WTC11 (cell line): Measurements from ENCODE around the gene KCNMB4. TPM values are rescaled to one million over a fixed set of nuclear protein-coding genes. Genes with fewer than 3 reads are reported as not detected.

Experiments
- ATAC-seq: fragments of 200-7000 bp; cut with Tn5 transposase; 2 replicates; pipeline ENCODE4 v1.10.0; 2021; ENCODE audit warnings: mild to moderate bottlenecking, moderate library complexity
- CTCF ChIA-PET: fragments of 300-600 bp; sonication (Branson Sonifier 250); formaldehyde crosslinking; loops from one replicate; lab custom pipeline; 2021; ENCODE audit warnings: antibody characterized with exemption; lab: Charles Lee
- POLR2A ChIA-PET: fragments of 350-600 bp; sonication (Branson Sonifier 250); formaldehyde crosslinking; loops from one replicate; lab custom pipeline; 2021; ENCODE audit warnings: antibody characterized with exemption; lab: Charles Lee
- DNase-seq: peaks from one replicate; pipeline ENCODE4 v3.0.0; 2021; ENCODE audit warnings: low spot score
- H3K27ac Mint-ChIP-seq: 2 replicates; pipeline ENCODE4 v1.8.0; 2021; ENCODE audit warnings: mixed read lengths
- H3K27me3 Mint-ChIP-seq: 2 replicates; pipeline ENCODE4 v1.8.0; 2021; ENCODE audit warnings: low read depth, mild to moderate bottlenecking, moderate library complexity, mixed read lengths
- H3K36me3 Mint-ChIP-seq: 2 replicates; pipeline ENCODE4 v1.8.0; 2021; ENCODE audit warnings: mixed read lengths
- H3K4me1 Mint-ChIP-seq: 2 replicates; pipeline ENCODE4 v1.8.0; 2022; ENCODE audit warnings: mixed read lengths
- H3K4me3 Mint-ChIP-seq: 2 replicates; pipeline ENCODE4 v1.8.0; 2021; ENCODE audit warnings: mild to moderate bottlenecking, moderate library complexity, mixed read lengths
- H3K9me3 Mint-ChIP-seq: 2 replicates; pipeline ENCODE4 v1.8.0; 2021; ENCODE audit warnings: mixed read lengths
- AFF4 ChIP-seq: sonication (generic); formaldehyde crosslinking; IDR thresholded peaks from 2 replicates; pipeline ENCODE4 v1.8.1; 2023; ENCODE audit warnings: mild to moderate bottlenecking, missing genetic modification reagents, borderline replicate concordance
- CDX4 ChIP-seq: fragments of 250-450 bp; sonication (Bioruptor Pico); IDR thresholded peaks from 2 replicates; pipeline ENCODE4 v1.9.0; 2021; ENCODE audit warnings: moderate library complexity, mild to moderate bottlenecking, inconsistent platforms, borderline replicate concordance
- E2F5 ChIP-seq: sonication (generic); formaldehyde crosslinking; IDR thresholded peaks from 2 replicates; pipeline ENCODE4 v1.8.1; 2022; ENCODE audit warnings: mild to moderate bottlenecking, moderate library complexity, missing genetic modification reagents
- FOXJ3 ChIP-seq: sonication (generic); formaldehyde crosslinking; IDR thresholded peaks from 2 replicates; pipeline ENCODE4 v1.9.0; 2021; ENCODE audit warnings: missing genetic modification reagents, mild to moderate bottlenecking, borderline replicate concordance
- GABPB1 ChIP-seq: sonication (generic); formaldehyde crosslinking; IDR thresholded peaks from 2 replicates; pipeline ENCODE4 v1.8.1; 2023; ENCODE audit warnings: mild to moderate bottlenecking, missing genetic modification reagents
- GRHL2 ChIP-seq: fragments of 250-450 bp; sonication (Bioruptor Pico); IDR thresholded peaks from 2 replicates; pipeline ENCODE4 v1.8.0; 2022; ENCODE audit warnings: mild to moderate bottlenecking, moderate library complexity; ENCODE audit not compliant: insufficient replicate concordance, severe bottlenecking
- GTF2I ChIP-seq: fragments of 250-450 bp; sonication (Bioruptor Pico); conservative IDR thresholded peaks from 2 replicates; pipeline ENCODE4 v1.4.0; 2021; ENCODE audit warnings: mild to moderate bottlenecking
- HMGA2 ChIP-seq: fragments of 250-450 bp; sonication (Bioruptor Pico); IDR thresholded peaks from 2 replicates; pipeline ENCODE4 v1.4.0; 2021; ENCODE audit warnings: mild to moderate bottlenecking, moderate library complexity
- NFE2L1 ChIP-seq: sonication (generic); formaldehyde crosslinking; IDR thresholded peaks from 2 replicates; pipeline ENCODE4 v1.8.1; 2023; ENCODE audit warnings: missing genetic modification reagents
- NR2C2 ChIP-seq: sonication (generic); formaldehyde crosslinking; IDR thresholded peaks from 2 replicates; pipeline ENCODE4 v1.8.0; 2022; ENCODE audit warnings: mild to moderate bottlenecking, missing genetic modification reagents
- PRDM15 ChIP-seq: sonication (generic); formaldehyde crosslinking; IDR thresholded peaks from 2 replicates; pipeline ENCODE4 v1.8.0; 2022; ENCODE audit warnings: missing genetic modification reagents
- RORB ChIP-seq: fragments of 250-450 bp; sonication (Bioruptor Pico); IDR thresholded peaks from 2 replicates; pipeline ENCODE4 v1.9.0; 2021; ENCODE audit warnings: mild to moderate bottlenecking
- USF1 ChIP-seq: sonication (generic); formaldehyde crosslinking; IDR thresholded peaks from 2 replicates; pipeline ENCODE4 v1.8.0; 2022; ENCODE audit warnings: mild to moderate bottlenecking, missing genetic modification reagents
- ZBTB21 ChIP-seq: sonication (generic); formaldehyde crosslinking; IDR thresholded peaks from 2 replicates; pipeline ENCODE4 v1.8.1; 2023; ENCODE audit warnings: mild to moderate bottlenecking, missing genetic modification reagents, borderline replicate concordance
- ZNF121 ChIP-seq: sonication (generic); formaldehyde crosslinking; IDR thresholded peaks from 2 replicates; pipeline ENCODE4 v1.8.0; 2023; ENCODE audit warnings: missing genetic modification reagents
- ZNF232 ChIP-seq: sonication (generic); formaldehyde crosslinking; IDR thresholded peaks from 2 replicates; pipeline ENCODE4 v1.8.0; 2022; ENCODE audit warnings: mild to moderate bottlenecking, missing genetic modification reagents
- ZNF396 ChIP-seq: fragments of 250-450 bp; sonication (Bioruptor Pico); IDR thresholded peaks from 2 replicates; pipeline ENCODE4 v1.8.0; 2021; ENCODE audit warnings: mild to moderate bottlenecking, moderate library complexity, borderline replicate concordance
- ZNF416 ChIP-seq: fragments of 250-450 bp; sonication (Bioruptor Pico); IDR thresholded peaks from 2 replicates; pipeline ENCODE4 v1.9.0; 2021; ENCODE audit warnings: mild to moderate bottlenecking, inconsistent platforms
- ZNF425 ChIP-seq: fragments of 250-450 bp; sonication (Bioruptor Pico); conservative IDR thresholded peaks from 2 replicates; pipeline ENCODE4 v1.9.0; 2021; ENCODE audit warnings: mild to moderate bottlenecking
- ZNF512 ChIP-seq: sonication (generic); formaldehyde crosslinking; IDR thresholded peaks from 2 replicates; pipeline ENCODE4 v1.8.1; 2022; ENCODE audit warnings: missing genetic modification reagents, borderline replicate concordance
- ZSCAN18 ChIP-seq: fragments of 250-450 bp; sonication (Bioruptor Pico); IDR thresholded peaks from 2 replicates; pipeline ENCODE4 v2.1.2; 2022; ENCODE audit warnings: mild to moderate bottlenecking, moderate library complexity
- total RNA-seq: library from RNA; stranded (reverse); gene quantifications from 3 replicates; pipeline ENCODE4 v1.2.3, GENCODE V29; 2021

KCNMB4 gene
- total RNA-seq, 1 experiment from 2014 or later, result 23.3 TPM

GRCh38 chr12:70379846-70380245 lies 13.8 kb downstream of the KCNMB4 start:
- TF ChIP-seq ZNF425 (no peak), GABPB1 (no peak), USF1 (CRISPR knock-in tag) (no peak), ZNF121 (no peak), ZBTB21 (CRISPR knock-in tag) (no peak), RORB (CRISPR knock-in tag) (no peak), GTF2I (no peak), PRDM15 (CRISPR knock-in tag) (no peak), ZNF416 (no peak), CDX4 (no peak), NR2C2 (CRISPR knock-in tag) (no peak), E2F5 (CRISPR knock-in tag) (no peak), ZNF396 (CRISPR knock-in tag) (no peak)
- POLR2A ChIA-PET, result no interaction called here
- Mint-ChIP-seq H3K4me1 (peaks cover 20% of the 10 kb centered on the region), H3K4me3 (no peak overlapping the region), H3K27ac (peak overlapping the region; percentile 28; the same call in 1 of the 2 replicates), H3K36me3 (peaks cover 54% of the 10 kb centered on the region), H3K9me3 (peaks cover 30% of the 10 kb centered on the region), H3K27me3 (no peaks in the 10 kb centered on the region)
- DNase-seq (no peak), ATAC-seq (no peak)
- CTCF ChIA-PET, result no interaction called here

GRCh38 chr12:70383484-70383883 lies 17.4 kb downstream of the KCNMB4 start:
- Mint-ChIP-seq H3K36me3 (peaks cover 40% of the 10 kb centered on the region), H3K4me1 (peaks cover 23% of the 10 kb centered on the region), H3K9me3 (peaks cover 19% of the 10 kb centered on the region), H3K27ac (peak overlapping the region; percentile 49), H3K27me3 (no peaks in the 10 kb centered on the region), H3K4me3 (no peak overlapping the region)
- ATAC-seq, result no peak
- DNase-seq, result no peak
- ChIA-PET POLR2A (no interaction called here), CTCF (no interaction called here)
- TF ChIP-seq ZNF232 (no peak), ZSCAN18 (CRISPR knock-in tag) (no peak), ZNF512 (CRISPR knock-in tag) (no peak), GRHL2 (CRISPR knock-in tag) (no peak), AFF4 (CRISPR knock-in tag) (no peak), NFE2L1 (CRISPR knock-in tag) (no peak), HMGA2 (CRISPR knock-in tag) (no peak), FOXJ3 (CRISPR knock-in tag) (no peak)
